Choroid plexus epithelial cell (primary cell): ENCODE data around the gene LRP1.

ENCODE experiments used
- DNase-seq: peaks from one replicate; pipeline ENCODE4 v3.0.0-alpha.2; 2010; ENCODE audit warnings: low read depth
- H3K4me3 ChIP-seq: 2 replicates; pipeline ENCODE4 v1.5.1; 2011; ENCODE audit warnings: low read depth, mild to moderate bottlenecking, control low read depth, low read length, moderate library complexity
- CTCF ChIP-seq: conservative IDR thresholded peaks from 2 replicates; pipeline ENCODE4 v1.5.1; 2011; ENCODE audit warnings: low read depth, mild to moderate bottlenecking, control low read depth, inconsistent platforms, low read length, moderate library complexity

Gene LRP1

GRCh38 chr12:57127726-57128518 lies at the start of gene LRP1:
Gene LRP1, plus strand, starts transcription at chr12:57128483. Its CDS starts 482 bp downstream, at chr12:57128965.
- peak; percentile 86 for DNase-seq
- no peak for TF ChIP-seq CTCF
- peak within 1 kb of the TSS; percentile 85 for H3K4me3 ChIP-seq

GRCh38 chr12:57078519-57079404 lies 49.5 kb upstream of the LRP1 start, which contains the start of gene NEMP1:
Gene NEMP1, minus strand, starts transcription at chr12:57078791. Its CDS starts 46 bp downstream, at chr12:57078745.
- peak; percentile 100 for DNase-seq
- H3K4me3 ChIP-seq = peak within 1 kb of the TSS; percentile 68
- TF ChIP-seq CTCF = no peak

GRCh38 chr12:57079821-57080220 lies 48.5 kb upstream of the LRP1 start:
- no peak for TF ChIP-seq CTCF
- H3K4me3 ChIP-seq = no peak overlapping the region
- no peak for DNase-seq

GRCh38 chr12:57080855-57081254 lies 47.4 kb upstream of the LRP1 start:
- H3K4me3 ChIP-seq = no peak overlapping the region
- DNase-seq = no peak
- no peak for TF ChIP-seq CTCF

GRCh38 chr12:57085999-57086492 lies 42.2 kb upstream of the LRP1 start:
- peak overlapping the region; percentile 69 for H3K4me3 ChIP-seq
- TF ChIP-seq CTCF = no peak
- peak; percentile 41 for DNase-seq

- TF ChIP-seq CTCF = peak; percentile 56
- H3K4me3 ChIP-seq = peak overlapping the region; percentile 69
- peak; percentile 82 for DNase-seq
These were observed 41.7 kb upstream of the LRP1 start for GRCh38 chr12:57086493-57087009.
